Stimulated activated naive CD8-positive, alpha-beta T cell treated with anti-CD3 and anti-CD28 coated beads, Interleukin-15, Interleukin-2, amounts not matched to agents 100 U/mL and 50 U/mL, for 24 hours (primary cell): ENCODE results near the gene PELO.

Source experiments
- ATAC-seq: fragments of 150-1000 bp; cut with Tn5 transposase; one replicate; pipeline ENCODE4 v1.10.0; 2021
- DNase-seq: peaks from one replicate; pipeline ENCODE4 v3.0.0; 2021

PELO gene

DNA sequence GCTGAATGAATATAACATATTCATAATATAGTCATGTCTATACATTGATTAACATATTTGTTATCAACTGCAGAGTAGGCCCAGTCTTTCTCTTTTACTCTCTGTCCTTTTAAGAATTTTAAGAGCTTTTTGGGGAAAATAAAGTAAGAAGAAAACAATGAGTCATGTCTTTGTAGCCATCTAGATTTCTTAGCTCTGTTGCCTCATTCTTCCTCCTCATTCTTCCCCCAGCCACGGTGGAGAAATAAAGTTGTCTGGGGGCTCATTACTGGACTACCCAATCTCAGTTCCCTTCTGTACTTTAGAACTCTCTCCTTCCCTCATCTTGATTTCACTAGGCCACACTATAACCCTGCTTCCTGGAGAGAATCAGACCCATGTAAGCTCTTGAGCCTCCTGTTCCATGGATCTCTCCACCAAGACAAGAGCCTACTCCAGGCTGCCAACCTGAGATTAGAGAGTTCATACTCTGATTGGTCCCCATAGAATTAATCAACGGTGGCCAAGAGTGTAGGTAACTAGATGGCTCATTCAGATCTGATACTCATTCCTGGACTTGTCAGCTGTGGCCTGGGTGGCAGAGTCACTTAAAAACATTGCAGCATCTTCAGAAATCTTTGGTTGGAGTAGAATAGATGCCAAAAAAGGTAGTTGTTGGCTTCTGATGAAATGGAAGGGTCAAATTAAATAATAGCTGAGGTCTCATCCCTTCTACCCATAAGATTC is 44.2 kb downstream of the PELO start:
- no peak for DNase-seq

DNA sequence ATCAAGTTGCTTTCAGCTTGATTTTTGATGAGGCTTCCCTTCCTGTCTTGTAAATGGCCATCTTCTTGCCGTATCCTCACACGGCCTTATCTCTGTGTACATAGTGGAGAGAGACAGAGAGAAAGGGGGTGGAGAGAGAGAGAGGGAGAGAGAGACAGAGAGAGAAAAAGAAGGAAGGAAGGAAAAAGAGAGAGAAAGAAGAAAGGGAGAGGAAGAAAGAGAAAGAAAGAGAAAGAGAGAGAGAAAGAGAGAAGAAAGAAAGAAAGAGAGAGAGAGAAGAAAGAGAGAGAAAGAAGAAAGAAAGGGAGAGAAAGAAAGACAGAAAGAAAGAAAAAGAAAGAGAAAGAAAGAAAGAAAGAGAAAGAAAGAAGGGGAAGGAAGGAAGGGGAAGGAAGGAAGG is 46.6 kb downstream of the PELO start:
- DNase-seq = no peak
- no peak for ATAC-seq

More for the DNA sequence above, 44.2 kb downstream of the PELO start:
- ATAC-seq = no peak

DNA sequence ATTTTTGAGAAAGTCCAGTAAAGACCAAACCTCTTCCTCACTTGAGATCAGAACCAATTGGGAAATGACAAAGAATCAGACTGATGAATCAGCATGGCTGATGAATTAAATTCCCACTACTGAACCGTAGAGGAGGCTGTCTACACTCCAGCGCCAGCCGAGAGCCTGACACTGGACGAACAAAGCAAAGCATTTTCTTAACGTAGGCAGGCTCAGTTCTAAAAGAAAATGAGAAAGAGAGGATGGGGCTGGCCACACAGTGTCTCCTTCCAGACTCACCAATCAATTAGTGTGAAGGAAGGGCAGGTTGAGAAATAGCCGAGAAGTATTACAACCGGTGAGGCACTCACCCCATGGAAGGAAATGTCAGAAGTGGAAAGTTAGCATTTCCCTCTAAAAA is 49.4 kb downstream of the PELO start:
- no peak for ATAC-seq
- no peak for DNase-seq
